H9 (cell line): ENCODE measurements around the gene GIT2. TPM values are rescaled to one million over a fixed set of nuclear protein-coding genes. Genes with fewer than 3 reads are reported as not detected.

Experiments
- DNase-seq: peaks from one replicate; pipeline ENCODE4 v3.0.0-alpha.2; 2017
- H2AFZ ChIP-seq: one replicate; pipeline ENCODE4 v1.6.1; 2013; ENCODE audit warnings: mild to moderate bottlenecking, low read length, control low read depth, moderate library complexity
- H2AK5ac ChIP-seq: 2 replicates; pipeline ENCODE4 v1.6.1; 2013; ENCODE audit warnings: low read length, control low read depth, mixed read lengths; ENCODE audit not compliant: insufficient read length
- H2BK120ac ChIP-seq: one replicate; pipeline ENCODE4 v1.6.1; 2013; ENCODE audit warnings: low read depth, mild to moderate bottlenecking, low read length, control low read depth, inconsistent platforms; ENCODE audit not compliant: poor library complexity, severe bottlenecking
- H2BK12ac ChIP-seq: 2 replicates; pipeline ENCODE4 v1.6.1; 2013; ENCODE audit warnings: low read length, control low read depth, mixed read lengths, low read depth; ENCODE audit not compliant: insufficient read length
- H2BK15ac ChIP-seq: 2 replicates; pipeline ENCODE4 v1.6.1; 2013; ENCODE audit warnings: low read depth, low read length, control low read depth
- H2BK20ac ChIP-seq: one replicate; pipeline ENCODE4 v1.6.1; 2013; ENCODE audit warnings: low read depth, mild to moderate bottlenecking, low read length, control low read depth, inconsistent platforms; ENCODE audit not compliant: poor library complexity, severe bottlenecking
- H2BK5ac ChIP-seq: 2 replicates; pipeline ENCODE4 v1.6.1; 2013; ENCODE audit warnings: low read length, control low read depth, mixed read lengths; ENCODE audit not compliant: insufficient read length
- H3K14ac ChIP-seq: 2 replicates; pipeline ENCODE4 v1.6.1; 2013; ENCODE audit warnings: low read length, control low read depth; ENCODE audit not compliant: insufficient read depth
- H3K18ac ChIP-seq: 2 replicates; pipeline ENCODE4 v1.6.1; 2013; ENCODE audit warnings: low read depth, mild to moderate bottlenecking, mixed read lengths, low read length, control low read depth; ENCODE audit not compliant: insufficient read length
- H3K23ac ChIP-seq: 2 replicates; pipeline ENCODE4 v1.6.1; 2013; ENCODE audit warnings: low read length, control low read depth, mixed read lengths, low read depth; ENCODE audit not compliant: insufficient read length
- H3K23me2 ChIP-seq: 2 replicates; pipeline ENCODE4 v1.6.1; 2013; ENCODE audit warnings: low read depth, mild to moderate bottlenecking, mixed read lengths, low read length, control low read depth; ENCODE audit not compliant: insufficient read length, poor library complexity, severe bottlenecking
- H3K27ac ChIP-seq: 2 replicates; pipeline ENCODE4 v1.5.1; 2013; ENCODE audit warnings: low read length, control low read depth, mixed read lengths, low read depth; ENCODE audit not compliant: insufficient read length
- H3K27me3 ChIP-seq: 2 replicates; pipeline ENCODE4 v1.6.1; 2013; ENCODE audit warnings: low read length, control low read depth, inconsistent platforms; ENCODE audit not compliant: insufficient read depth
- H3K4ac ChIP-seq: 2 replicates; pipeline ENCODE4 v1.6.1; 2013; ENCODE audit warnings: low read depth, mild to moderate bottlenecking, control low read depth, inconsistent platforms, low read length, moderate library complexity
- H3K4me1 ChIP-seq: 2 replicates; pipeline ENCODE4 v1.6.1; 2013; ENCODE audit warnings: low read length, control low read depth, inconsistent platforms; ENCODE audit not compliant: insufficient read depth
- H3K4me2 ChIP-seq: 2 replicates; pipeline ENCODE4 v1.6.1; 2013; ENCODE audit warnings: low read length, control low read depth, mixed read lengths; ENCODE audit not compliant: insufficient read length, insufficient read depth
- H3K56ac ChIP-seq: 2 replicates; pipeline ENCODE4 v1.6.1; 2013; ENCODE audit warnings: low read depth, mild to moderate bottlenecking, mixed read lengths, low read length, control low read depth; ENCODE audit not compliant: insufficient read length
- H3K79me1 ChIP-seq: 2 replicates; pipeline ENCODE4 v1.6.1; 2013; ENCODE audit warnings: low read depth, mild to moderate bottlenecking, moderate library complexity, low read length, control low read depth, inconsistent platforms; ENCODE audit not compliant: insufficient read depth, poor library complexity, severe bottlenecking
- H3K79me2 ChIP-seq: 2 replicates; pipeline ENCODE4 v1.6.1; 2013; ENCODE audit warnings: low read length, control low read depth, inconsistent platforms; ENCODE audit not compliant: insufficient read depth
- H3K9ac ChIP-seq: 2 replicates; pipeline ENCODE4 v1.6.1; 2013; ENCODE audit warnings: low read length, control low read depth, mixed read lengths; ENCODE audit not compliant: insufficient read length; ENCODE audit errors: extremely low read depth
- H3K9me3 ChIP-seq: one replicate; pipeline ENCODE4 v1.6.1; 2013; ENCODE audit warnings: low read depth, low read length, inconsistent platforms; ENCODE audit not compliant: control insufficient read depth
- H3T11ph ChIP-seq: one replicate; pipeline ENCODE4 v1.6.1; 2013; ENCODE audit warnings: mild to moderate bottlenecking, low read length, control low read depth, inconsistent platforms
- H4K20me1 ChIP-seq: one replicate; pipeline ENCODE4 v1.6.1; 2013; ENCODE audit not compliant: control insufficient read depth, insufficient read length, insufficient read depth
- H4K5ac ChIP-seq: 2 replicates; pipeline ENCODE4 v1.6.1; 2013; ENCODE audit warnings: low read depth, mild to moderate bottlenecking, mixed read lengths, low read length, control low read depth; ENCODE audit not compliant: insufficient read length
- H4K8ac ChIP-seq: replicated peaks from 2 replicates; pipeline ENCODE4 v1.6.1; 2013; ENCODE audit warnings: low read length, control low read depth, mixed read lengths, low read depth; ENCODE audit not compliant: insufficient read length
- H4K91ac ChIP-seq: 2 replicates; pipeline ENCODE4 v1.6.1; 2013; ENCODE audit warnings: low read depth, mild to moderate bottlenecking, moderate library complexity, mixed read lengths, low read length, control low read depth; ENCODE audit not compliant: insufficient read length
- H3K27ac Mint-ChIP-seq, 3 experiments: 2 replicates in 2 of 3; 3 replicates in 1 of 3; pipeline ENCODE4 v1.8.0; 2020 to 2021; ENCODE audit warnings: mixed read lengths in 3 of 3, mild to moderate bottlenecking in 1 of 3, moderate library complexity in 1 of 3
- H3K27me3 Mint-ChIP-seq: 2 replicates; pipeline ENCODE4 v1.8.0; 2021; ENCODE audit warnings: low read depth, mild to moderate bottlenecking, moderate library complexity, mixed read lengths
- H3K36me3 Mint-ChIP-seq, 3 experiments: 2 replicates in 2 of 3; 3 replicates in 1 of 3; pipeline ENCODE4 v1.8.0; 2020 to 2021; ENCODE audit warnings: low read depth in 3 of 3, mixed read lengths in 3 of 3; ENCODE audit not compliant: insufficient read depth in 1 of 3
- H3K4me1 Mint-ChIP-seq, 2 experiments: 2 replicates each; pipeline ENCODE4 v1.8.0; 2020; ENCODE audit warnings: mixed read lengths in 2 of 2
- H3K4me3 Mint-ChIP-seq, 2 experiments: 2 replicates in 1 of 2; 3 replicates in 1 of 2; pipeline ENCODE4 v1.8.0; 2020 to 2021; ENCODE audit warnings: mild to moderate bottlenecking in 2 of 2, mixed read lengths in 2 of 2, moderate library complexity in 1 of 2
- H3K9me3 Mint-ChIP-seq, 2 experiments: 2 replicates in 1 of 2; 3 replicates in 1 of 2; pipeline ENCODE4 v1.8.0; 2020; ENCODE audit warnings: mild to moderate bottlenecking in 2 of 2, mixed read lengths in 2 of 2, moderate library complexity in 1 of 2
- CTCF ChIP-seq: fragments of 200-600 bp; sonication (generic); conservative IDR thresholded peaks from 3 replicates; pipeline ENCODE4 v1.8.0; 2021; ENCODE audit warnings: antibody characterized with exemption, mild to moderate bottlenecking
- WGBS: extraction: QIAGEN DNeasy Blood & Tissue Kit; methylation state at CpG from one replicate; pipeline ENCODE4 v1.1.7; 2013; ENCODE audit warnings: missing lambda C conversion rate, low lambda C conversion rate, mixed read lengths; ENCODE audit not compliant: insufficient read length; ENCODE audit errors: extremely low coverage; 5-methylcytosine and 5-hydroxymethylcytosine counted together
- total RNA-seq: library from RNA; stranded (reverse); gene quantifications from 2 replicates; pipeline ENCODE4 v1.2.1, GENCODE V29; 2021

GIT2 gene
- total RNA-seq, 1 experiment from 2014 or later, result 27.0 TPM

- no peaks in the 10 kb centered on the region for H3K9me3 ChIP-seq
- H3K9ac ChIP-seq, result no peak overlapping the region
- no peaks in the 10 kb centered on the region for H4K20me1 ChIP-seq
- Mint-ChIP-seq H3K36me3 (peaks cover 18 to 61% (median 37%) of the 10 kb centered on the region in 3 experiments), H3K9me3 (no peaks in the 10 kb centered on the region), H3K4me1 (no peaks in the 10 kb centered on the region), H3K27ac (no peak overlapping the region), H3K4me3 (no peak overlapping the region), H3K27me3 (no peaks in the 10 kb centered on the region; the same call in 1 of the 2 replicates)
- H3K14ac ChIP-seq, result no peak overlapping the region
- H2BK5ac ChIP-seq, result no peak overlapping the region
- no peak overlapping the region for H2AFZ ChIP-seq
- H2BK20ac ChIP-seq, result no peak overlapping the region
- no peaks in the 10 kb centered on the region for H3K23me2 ChIP-seq
- H4K5ac ChIP-seq, result no peak overlapping the region
- no peaks in the 10 kb centered on the region for H3K27me3 ChIP-seq
- H2AK5ac ChIP-seq, result no peak overlapping the region
- no peak for DNase-seq
- H2BK15ac ChIP-seq, result no peak overlapping the region
- H4K91ac ChIP-seq, result no peak overlapping the region
- H3K4ac ChIP-seq, result no peak overlapping the region
- H3K79me1 ChIP-seq, result no peaks in the 10 kb centered on the region
- no peak overlapping the region for H3K18ac ChIP-seq
- no peak overlapping the region for H3K23ac ChIP-seq
- no peak overlapping the region for H3T11ph ChIP-seq
- WGBS, result no CpG with 5 or more reads among the region's 8 CpGs
- no peak overlapping the region for H3K4me2 ChIP-seq
- H3K79me2 ChIP-seq, result no peaks in the 10 kb centered on the region
- H3K4me1 ChIP-seq, result no peaks in the 10 kb centered on the region
- no peak overlapping the region for H3K27ac ChIP-seq
- H2BK120ac ChIP-seq, result no peak overlapping the region
- H4K8ac ChIP-seq, result no peak overlapping the region
- TF ChIP-seq CTCF, result no peak
- H2BK12ac ChIP-seq, result no peak overlapping the region
- no peak overlapping the region for H3K56ac ChIP-seq
Measured at GRCh38 chr12:109983432-109984142, 12.6 kb downstream of the GIT2 start.
